ENCODE measurements around the gene DYNC2I2.
A peak's percentile ranks its signal among the peaks of the same experiment; 100 is the strongest.

The DYNC2I2 gene

GRCh38 chr9:128635266-128636023 lies 21.2 kb downstream of the DYNC2I2 start:
- no peak for DNase-seq

DNA sequence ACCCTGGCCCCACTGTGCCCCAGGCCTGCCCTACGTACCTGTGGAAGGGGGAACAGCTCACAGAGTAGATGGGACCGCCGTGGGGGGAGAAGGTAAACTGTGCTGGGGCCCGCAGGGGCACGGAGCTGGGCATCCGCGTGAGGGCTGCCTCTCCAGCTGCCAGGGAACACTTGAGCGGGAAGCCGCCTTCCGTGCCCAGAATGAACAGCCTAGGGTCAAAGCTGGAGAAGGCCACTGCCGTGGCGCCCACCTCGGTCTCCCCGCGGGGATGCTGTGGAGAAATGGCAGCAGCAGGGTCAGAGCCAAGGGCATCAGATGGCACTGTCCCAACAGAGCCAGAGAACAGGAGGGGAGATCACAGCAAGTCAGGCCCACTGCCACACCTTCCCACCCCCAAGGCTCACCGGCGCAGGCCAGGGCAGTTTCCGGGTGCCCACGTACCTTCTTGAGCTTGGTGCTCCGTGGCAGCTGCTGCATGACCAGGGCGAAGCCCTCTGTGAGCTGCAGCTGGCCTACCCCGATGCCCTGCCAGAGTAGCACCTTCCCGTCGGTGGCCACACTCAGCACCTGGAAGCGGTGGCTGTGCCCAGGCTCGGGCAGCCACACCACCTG lies 21.9 kb downstream of the DYNC2I2 start:
- no peak for DNase-seq

GRCh38 chr9:128634111-128634510 lies 22.5 kb downstream of the DYNC2I2 start:
- no peak for DNase-seq

GRCh38 chr9:128633601-128634000 lies 23.0 kb downstream of the DYNC2I2 start:
- no peak for DNase-seq

GRCh38 chr9:128633057-128633456 lies 23.6 kb downstream of the DYNC2I2 start:
- no peak for DNase-seq

GRCh38 chr9:128632486-128632885 lies 24.2 kb downstream of the DYNC2I2 start:
- no peak for DNase-seq

GRCh38 chr9:128632066-128632465 lies 24.6 kb downstream of the DYNC2I2 start:
- no peak for DNase-seq

DNA sequence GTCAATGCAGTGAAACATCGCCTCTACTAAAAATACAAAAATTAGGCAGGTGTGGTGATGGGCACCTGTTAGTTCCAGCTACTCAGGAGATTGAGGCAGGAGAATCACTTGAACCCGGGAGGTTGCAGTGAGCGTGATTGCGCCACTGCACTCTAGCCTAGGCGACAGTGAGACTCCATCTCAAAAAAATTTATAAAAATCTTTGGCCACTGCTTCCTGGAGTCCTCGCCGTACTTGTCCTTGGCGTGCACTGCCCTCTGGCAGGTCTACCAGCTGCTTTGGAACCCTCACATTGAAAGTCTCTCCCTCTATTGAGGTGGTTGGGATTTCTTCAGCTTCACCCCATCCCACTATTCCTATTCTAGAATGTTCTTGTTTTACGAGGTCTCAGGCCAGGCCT lies 25.0 kb downstream of the DYNC2I2 start:
- no peak for DNase-seq

DNA sequence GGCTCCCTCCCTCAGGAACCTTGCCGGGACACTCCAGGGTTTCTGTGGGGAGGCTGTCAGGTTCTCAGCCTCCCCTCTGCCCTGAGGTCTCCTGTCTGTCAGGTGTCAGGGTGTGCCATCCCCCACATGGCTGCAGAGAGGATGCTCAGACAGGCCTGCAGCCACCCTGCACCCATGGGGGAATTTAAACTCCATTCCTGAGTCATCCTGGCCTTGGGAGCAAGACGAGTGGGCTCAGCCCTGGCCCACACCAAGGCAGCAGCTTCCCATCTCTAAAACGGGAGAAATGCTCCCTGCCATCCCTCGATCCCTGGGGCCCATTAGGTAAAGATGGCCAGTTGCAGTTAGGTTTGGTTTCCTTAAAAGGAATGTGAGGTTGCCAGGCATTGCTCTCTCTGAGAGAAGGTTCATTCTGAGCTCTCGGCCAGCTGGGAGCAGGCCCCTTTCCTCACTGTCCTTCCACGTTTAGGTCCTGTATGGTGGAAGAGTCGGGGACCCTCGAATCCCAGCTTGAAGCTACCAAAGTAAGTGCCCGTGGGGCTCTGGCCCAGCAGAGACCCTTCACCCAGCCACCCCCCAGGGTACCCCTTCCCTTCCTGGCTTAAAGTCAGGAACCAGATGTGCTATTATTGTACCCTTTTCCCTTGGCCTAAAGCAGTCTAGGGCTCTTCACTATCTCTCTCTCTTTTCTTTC lies 26.6 kb downstream of the DYNC2I2 start:
- no peak for DNase-seq

- no peak for DNase-seq
Observed at GRCh38 chr9:128629136-128629535, 27.5 kb downstream of the DYNC2I2 start.

DNA sequence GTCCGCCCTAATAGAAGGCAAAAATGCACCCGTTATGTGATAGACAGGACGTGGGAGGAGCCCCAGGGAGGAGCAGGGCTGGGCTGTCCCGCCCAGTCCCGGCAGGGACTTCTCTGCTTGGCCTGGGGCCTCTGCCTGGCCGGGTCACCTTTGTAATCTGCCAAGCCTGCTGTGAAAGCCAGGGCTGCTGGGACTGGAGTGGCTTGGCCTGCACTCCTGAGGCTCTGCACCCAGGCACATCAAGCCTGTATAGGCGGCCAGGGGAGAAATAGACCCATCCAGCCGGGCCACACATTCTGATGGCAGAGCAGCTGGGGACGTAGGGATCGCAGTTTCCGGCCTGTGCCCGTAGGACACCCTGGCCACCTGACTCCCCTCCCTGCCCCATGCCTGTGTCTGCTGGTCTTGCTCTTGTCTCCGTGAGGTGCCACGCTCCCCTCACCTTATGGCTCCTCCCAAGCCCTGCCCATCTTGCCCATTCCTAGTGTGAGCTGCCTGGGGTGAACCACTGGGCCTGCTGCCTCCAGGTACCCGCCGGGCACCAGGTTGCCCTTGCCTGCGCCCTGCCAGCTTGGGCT lies 28.1 kb downstream of the DYNC2I2 start:
- peak; percentile 17 to 19 for DNase-seq

DNA sequence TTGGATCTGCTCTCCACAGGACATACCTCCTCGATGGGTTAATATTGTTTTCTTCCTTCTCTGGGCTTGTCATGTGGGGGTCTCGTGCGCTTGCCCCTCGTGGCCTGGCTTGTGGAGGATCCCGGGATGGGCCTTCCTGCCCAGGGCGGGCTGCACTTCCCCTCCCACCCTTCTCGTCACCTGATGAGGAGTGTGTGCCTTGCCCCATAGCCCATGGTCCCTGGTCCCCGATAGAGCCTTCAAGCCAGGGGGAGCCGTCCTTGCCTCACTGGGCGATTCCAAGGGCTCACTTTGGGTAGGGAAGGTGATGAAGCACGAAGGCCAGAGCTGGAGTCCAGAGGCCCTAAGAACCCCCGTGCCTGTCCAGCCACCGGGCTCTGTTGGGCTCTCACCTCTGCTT lies 28.7 kb downstream of the DYNC2I2 start:
- DNase-seq: no peak

GRCh38 chr9:128627127-128627715 lies 29.4 kb downstream of the DYNC2I2 start:
- no peak for DNase-seq

- DNase-seq: no peak
Observed at GRCh38 chr9:128626181-128626580, 30.5 kb downstream of the DYNC2I2 start.

DNA sequence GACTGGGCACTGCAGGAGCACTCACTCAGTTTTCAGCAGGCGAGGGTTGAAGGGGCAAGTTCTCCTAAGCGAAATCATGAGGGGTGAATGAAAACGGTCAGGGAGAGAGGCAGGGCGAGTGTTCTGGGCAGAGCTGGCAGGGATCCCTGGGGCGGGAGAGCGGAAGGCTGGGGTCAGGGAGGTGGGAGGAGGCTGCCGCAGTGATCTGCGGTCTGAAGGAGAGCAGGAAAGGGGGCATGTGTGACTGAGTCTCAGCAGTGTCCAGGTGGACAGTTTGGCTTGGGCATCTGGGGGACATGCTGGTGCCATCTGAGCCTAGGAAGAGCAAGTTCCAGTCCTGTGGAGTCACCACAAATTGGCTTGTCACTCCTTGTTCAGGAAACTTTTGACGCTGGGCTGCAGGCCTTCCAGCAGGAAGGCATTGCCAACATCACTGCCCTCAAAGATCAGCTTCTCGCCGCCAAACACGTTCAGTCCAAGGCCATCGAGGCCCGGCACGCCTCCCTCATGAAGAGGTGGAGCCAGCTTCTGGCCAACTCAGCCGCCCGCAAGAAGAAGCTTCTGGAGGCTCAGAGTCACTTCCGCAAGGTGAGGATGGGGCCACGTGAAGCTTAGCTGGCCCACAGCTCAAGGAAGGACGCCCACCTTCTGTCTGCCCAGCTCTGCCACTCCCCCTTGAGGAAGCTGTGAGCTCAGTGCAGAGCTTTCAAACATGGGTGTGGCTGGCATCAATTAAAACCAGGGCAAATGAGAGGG lies 31.1 kb downstream of the DYNC2I2 start:
- DNase-seq: no peak

- DNase-seq: no peak
Observed at GRCh38 chr9:128624566-128624965, 32.1 kb downstream of the DYNC2I2 start.

DNA sequence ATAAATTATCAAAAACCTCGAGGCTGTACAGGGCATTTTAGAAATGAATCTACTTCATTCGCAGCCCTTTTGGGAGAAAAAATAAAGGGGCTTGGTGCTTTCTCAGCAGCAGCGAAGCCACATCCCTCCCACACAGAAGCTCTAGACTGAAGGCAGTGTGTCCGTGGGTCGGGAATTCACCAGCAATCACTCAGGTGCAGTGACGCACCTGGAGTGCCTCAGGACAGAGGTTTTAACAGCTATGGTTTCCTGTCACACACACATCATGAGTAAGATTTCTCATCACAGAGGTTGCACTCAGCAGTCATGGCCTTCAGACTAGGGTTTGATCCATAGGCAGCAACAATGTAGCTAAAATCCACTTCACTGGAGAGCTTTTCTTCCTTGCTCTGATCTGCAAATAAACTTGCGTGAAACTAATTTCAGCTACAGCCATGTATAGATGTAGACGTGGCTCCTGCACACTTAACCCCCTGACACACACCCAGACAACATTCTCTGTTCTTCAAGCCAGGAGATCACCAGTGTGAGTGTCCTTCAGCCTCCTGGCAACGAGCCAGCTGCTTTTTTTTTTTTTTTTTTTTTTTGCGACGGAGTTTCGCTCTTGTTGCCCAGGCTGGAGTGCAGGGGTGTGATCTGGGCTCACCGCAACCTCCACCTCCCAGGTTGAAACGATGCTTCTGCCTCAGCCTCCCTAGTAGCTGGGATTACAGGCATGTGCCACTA lies 34.8 kb downstream of the DYNC2I2 start:
- DNase-seq: no peak

- DNase-seq: no peak
Observed at GRCh38 chr9:128619779-128620178, 36.9 kb downstream of the DYNC2I2 start.

DNA sequence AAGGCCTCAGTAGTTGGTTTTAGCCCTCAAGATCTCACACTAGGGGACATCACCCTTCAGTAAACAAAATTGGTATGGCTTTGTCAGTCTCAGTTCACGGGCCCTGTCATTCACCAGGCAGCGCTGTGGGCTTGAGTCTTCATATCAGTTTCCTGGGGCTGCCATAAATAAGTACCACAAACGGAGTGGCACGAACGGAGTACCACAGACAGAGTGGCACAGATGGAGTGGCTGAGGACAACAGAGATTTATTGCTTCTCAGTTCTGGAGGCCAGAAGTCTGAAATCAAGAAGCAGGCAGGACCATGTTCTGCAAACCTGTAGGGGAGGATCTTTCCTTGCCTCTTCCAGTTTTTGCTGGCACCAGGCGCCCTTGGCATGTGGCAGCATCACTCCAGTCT lies 37.5 kb downstream of the DYNC2I2 start:
- DNase-seq: no peak

- DNase-seq: no peak
Observed at GRCh38 chr9:128617943-128618342, 38.7 kb downstream of the DYNC2I2 start.

- DNase-seq: no peak
Observed at GRCh38 chr9:128615571-128615970, 41.1 kb downstream of the DYNC2I2 start.

DNA sequence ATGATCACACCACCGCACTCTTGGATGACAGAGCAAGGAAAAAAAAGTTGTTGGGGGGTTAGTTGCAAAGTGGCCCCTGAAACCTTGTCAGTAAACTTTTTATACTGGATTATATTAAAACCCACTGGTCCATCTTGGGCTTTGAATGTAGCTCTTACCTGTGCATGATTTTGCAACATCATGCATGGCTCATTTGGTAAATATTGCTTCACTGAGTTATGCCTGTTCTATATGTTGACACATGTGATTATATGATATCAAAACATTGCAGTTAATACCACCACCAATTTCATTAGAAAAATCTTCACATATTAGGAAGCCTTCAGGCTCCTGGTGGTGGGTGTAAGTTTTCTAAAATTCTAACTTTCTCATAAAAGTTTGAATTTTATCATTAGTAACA lies 41.9 kb downstream of the DYNC2I2 start:
- no peak for DNase-seq
